Breast epithelium (tissue), 4 donors: Measurements from ENCODE around the gene JMJD1C. TPM values are rescaled to one million over a fixed set of nuclear protein-coding genes. Genes with fewer than 3 reads are reported as not detected.

ENCODE experiments used
- DNase-seq, 2 donors: peaks; one replicate each; pipeline ENCODE4 v3.0.0-alpha.2; 2019; ENCODE audit warnings: low spot score in 2 of 2
- H3K27ac ChIP-seq, 2 donors: fragments of 200-600 bp; sonication (generic) in 1 of 2; one replicate each; pipeline ENCODE4 v1.5.1; 2016 to 2019; ENCODE audit warnings: mild to moderate bottlenecking in 1 of 2
- H3K27me3 ChIP-seq, 2 donors: fragments of 200-600 bp; sonication (generic) in 1 of 2; one replicate each; pipeline versions ENCODE4 v1.5.1 to v1.6.0; 2017 to 2019; ENCODE audit warnings: control low read depth in 1 of 2, mild to moderate bottlenecking in 1 of 2
- H3K36me3 ChIP-seq: fragments of 200-600 bp; one replicate; pipeline ENCODE4 v1.5.1; 2019
- H3K4me1 ChIP-seq, 2 donors: fragments of 200-600 bp; sonication (generic); one replicate each; pipeline ENCODE4 v1.5.1; 2016 to 2019; ENCODE audit warnings: control low read depth in 1 of 2
- H3K4me3 ChIP-seq, 3 donors: fragments of 200-600 bp; sonication (generic); 1 replicate in 2 of 3; 2 replicates in 1 of 3; pipeline ENCODE4 v1.5.1; 2016 to 2019; ENCODE audit warnings: mild to moderate bottlenecking in 3 of 3, moderate library complexity in 2 of 3
- H3K9me3 ChIP-seq, 2 donors: fragments of 200-600 bp; sonication (generic) in 1 of 2; one replicate each; pipeline ENCODE4 v1.5.1; 2016 to 2019; ENCODE audit warnings: control low read depth in 1 of 2
- CTCF ChIP-seq, 3 donors: fragments of 450-650 bp; IDR thresholded peaks; one replicate each; pipeline ENCODE4 v1.5.1; 2016 to 2017; ENCODE audit warnings: antibody characterized with exemption in 3 of 3, mild to moderate bottlenecking in 3 of 3, moderate library complexity in 3 of 3
- POLR2A ChIP-seq: fragments of 450-650 bp; IDR thresholded peaks from one replicate; pipeline ENCODE4 v1.6.1; 2016; ENCODE audit warnings: antibody characterized with exemption, mild to moderate bottlenecking, moderate library complexity
- POLR2AphosphoS5 ChIP-seq, 3 donors: sonication (generic); formaldehyde crosslinking; IDR thresholded peaks; one replicate each; pipeline ENCODE4 v1.6.1; 2017; ENCODE audit warnings: antibody characterized with exemption in 3 of 3
- intact Hi-C: fragments of 100-400 bp; cut with DNase I; formaldehyde crosslinking; loops from one replicate; pipeline ENCODE4 v1.15.1; 2023; ENCODE audit warnings: low total_unique reads
- total RNA-seq, 3 donors: library from RNA; depleted of rRNA; stranded (reverse); fragments of >200 nt; gene quantifications; one replicate each; pipeline ENCODE4 v1.1.0, GENCODE V29; 2016

The JMJD1C gene
- total RNA-seq, 3 donors from 2014 or later, result 134 to 327 (median 162) TPM

GRCh38 chr10:63365976-63366765 lies 99.6 kb downstream of the JMJD1C start:
- Histone ChIP-seq H3K9me3 (no peaks in the 10 kb centered on the region), H3K27me3 (no peaks in the 10 kb centered on the region), H3K36me3 (no peaks in the 10 kb centered on the region), H3K27ac (no peak overlapping the region), H3K4me1 (no peaks in the 10 kb centered on the region), H3K4me3 (no peak overlapping the region)
- no peak for DNase-seq
- intact Hi-C loops, result no loop called here
- TF ChIP-seq POLR2A (no peak), POLR2AphosphoS5 (IDR thresholded peaks at IDR 0.05) (no peak), CTCF (IDR thresholded peaks at IDR 0.05) (no peak)

GRCh38 chr10:63364918-63365317 lies 100.9 kb downstream of the JMJD1C start:
- Histone ChIP-seq H3K27me3 (no peaks in the 10 kb centered on the region), H3K36me3 (no peaks in the 10 kb centered on the region), H3K4me3 (no peak overlapping the region), H3K9me3 (no peaks in the 10 kb centered on the region), H3K27ac (no peak overlapping the region), H3K4me1 (no peaks in the 10 kb centered on the region)
- TF ChIP-seq POLR2AphosphoS5 (IDR thresholded peaks at IDR 0.05) (no peak), CTCF (IDR thresholded peaks at IDR 0.05) (no peak)
- no peak for DNase-seq
- intact Hi-C loops, result no loop called here

GRCh38 chr10:63363951-63364350 lies 101.8 kb downstream of the JMJD1C start:
- no peak for DNase-seq
- intact Hi-C loops, result no loop called here
- Histone ChIP-seq H3K27me3 (no peaks in the 10 kb centered on the region), H3K36me3 (no peaks in the 10 kb centered on the region), H3K27ac (no peak overlapping the region), H3K4me3 (no peak overlapping the region), H3K4me1 (no peaks in the 10 kb centered on the region), H3K9me3 (no peaks in the 10 kb centered on the region)
- TF ChIP-seq POLR2A (no peak), CTCF (IDR thresholded peaks at IDR 0.05) (no peak), POLR2AphosphoS5 (IDR thresholded peaks at IDR 0.05) (no peak)

DNA sequence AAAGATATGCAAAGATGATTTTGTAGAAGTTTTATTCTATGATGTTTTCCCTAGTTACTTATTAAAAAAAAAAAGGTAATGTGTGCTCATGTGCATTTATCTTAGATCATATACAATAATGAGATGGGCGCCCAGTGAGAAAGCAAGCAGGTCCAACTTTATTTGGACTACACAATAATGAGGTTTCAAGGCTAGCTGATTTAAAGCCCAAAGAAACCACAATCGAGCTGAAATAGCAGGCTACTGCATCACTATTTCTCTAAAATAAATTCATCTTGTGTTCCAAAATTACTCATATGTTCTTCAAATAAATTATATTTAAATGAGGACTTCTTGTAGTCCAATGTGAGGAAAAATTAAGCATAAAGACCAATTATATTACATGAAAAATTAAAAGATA lies 110.1 kb downstream of the JMJD1C start:
- no peaks in the 10 kb centered on the region for H3K4me1 ChIP-seq
- no peaks in the 10 kb centered on the region for H3K27me3 ChIP-seq
- H3K9me3 ChIP-seq, result no peaks in the 10 kb centered on the region
- H3K4me3 ChIP-seq, result no peak overlapping the region
- intact Hi-C loops, result no loop called here
- H3K27ac ChIP-seq, result no peak overlapping the region
- DNase-seq, result no peak
- no peaks in the 10 kb centered on the region for H3K36me3 ChIP-seq
- TF ChIP-seq POLR2AphosphoS5 (IDR thresholded peaks at IDR 0.05) (no peak), POLR2A (no peak), CTCF (IDR thresholded peaks at IDR 0.05) (no peak)

GRCh38 chr10:63352976-63353375 lies 112.8 kb downstream of the JMJD1C start:
- Histone ChIP-seq H3K27ac (no peak overlapping the region), H3K36me3 (no peaks in the 10 kb centered on the region), H3K4me3 (no peak overlapping the region), H3K9me3 (no peaks in the 10 kb centered on the region), H3K27me3 (no peaks in the 10 kb centered on the region), H3K4me1 (no peaks in the 10 kb centered on the region)
- no peak for TF ChIP-seq CTCF (IDR thresholded peaks at IDR 0.05)
- TF ChIP-seq POLR2AphosphoS5 (IDR thresholded peaks at IDR 0.05), result no peak
- no peak for TF ChIP-seq POLR2A
- intact Hi-C loops, result no loop called here
- DNase-seq, result no peak
